ENCODE data around the gene YIPF4. TPM values are rescaled to one million over a fixed set of nuclear protein-coding genes. Genes with fewer than 3 reads are reported as not detected.

Gene YIPF4
- total and polyA plus RNA-seq, 2 of the 8 experiments (the other 6 are each of a cell fraction or from before 2014, with no cell fraction given): 2.9 to 21.4 TPM

DNA sequence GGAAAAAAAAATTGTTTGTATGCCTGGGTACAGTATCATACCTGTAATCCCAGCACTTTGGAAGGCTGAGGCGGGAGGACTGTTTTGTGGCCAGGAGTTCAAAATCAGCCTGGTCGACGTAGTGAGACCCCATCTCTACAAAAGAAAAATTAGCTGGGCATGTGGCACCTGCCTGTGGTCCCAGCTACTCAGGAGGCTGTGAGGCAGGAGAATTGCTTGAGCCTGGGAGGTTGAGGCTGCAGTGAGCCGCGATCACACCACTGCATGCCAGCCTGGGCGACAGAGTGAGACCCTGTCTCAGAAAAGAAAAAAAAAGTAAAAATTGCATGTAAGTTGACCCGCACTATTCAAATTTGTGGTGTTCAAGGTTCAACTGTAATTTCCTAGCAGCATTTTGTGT lies 32.9 kb downstream of the YIPF4 start:
- H3K79me1 ChIP-seq (ENCODE audit: low read depth, low read length): no peaks in the 10 kb centered on the region
- ChIA-PET POLR2A (ENCODE audit: partially characterized antibody) (no interaction called here), CTCF (ENCODE audit: partially characterized antibody) (interaction anchor here (0.7 kb wide), 1 partner anchor 16 kb away, joined by 3 read pairs; no protein-coding TSS in a partner anchor)
- WGBS, 2 experiments (ENCODE audit: extremely low coverage in 1 of 2, insufficient coverage in 1 of 2, insufficient read length in 1 of 2, insufficient replicate concordance in 2 of 2, low coverage in 1 of 2, low lambda C conversion rate in 2 of 2, missing lambda C conversion rate in 1 of 2): 91% methylated on average over 7 of the region's 7 CpGs; no CpG with 5 or more reads in 1 of the 2 experiments
- no peak overlapping the region for H2BK12ac ChIP-seq (ENCODE audit: low read depth, low read length)
- H3K9ac ChIP-seq (replicated peaks in 1 of 4; ENCODE audit: extremely low read depth in 1 of 4, low read depth in 3 of 4, low read length in 3 of 4): no peak overlapping the region
- DNase-seq (ENCODE audit: low read depth in 1 of 2, low spot score in 2 of 2) (no peak), FAIRE-seq (no peak)
- no peak for TF ChIP-seq SRF (IDR thresholded peaks at IDR 0.05; ENCODE audit: low read depth, low read length)
- TF ChIP-seq, protein P1, sequence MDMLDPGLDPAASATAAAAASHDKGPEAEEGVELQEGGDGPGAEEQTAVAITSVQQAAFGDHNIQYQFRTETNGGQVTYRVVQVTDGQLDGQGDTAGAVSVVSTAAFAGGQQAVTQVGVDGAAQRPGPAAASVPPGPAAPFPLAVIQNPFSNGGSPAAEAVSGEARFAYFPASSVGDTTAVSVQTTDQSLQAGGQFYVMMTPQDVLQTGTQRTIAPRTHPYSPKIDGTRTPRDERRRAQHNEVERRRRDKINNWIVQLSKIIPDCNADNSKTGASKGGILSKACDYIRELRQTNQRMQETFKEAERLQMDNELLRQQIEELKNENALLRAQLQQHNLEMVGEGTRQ (IDR thresholded peaks at IDR 0.05; ENCODE audit: low read length): no peak
- H3K4me2 ChIP-seq (ENCODE audit: insufficient read depth in 1 of 2, low read depth in 2 of 2, low read length in 2 of 2): no peak overlapping the region
- H3K56ac ChIP-seq (replicated peaks; ENCODE audit: insufficient read length, low read depth, low read length): no peak overlapping the region
- H4K8ac ChIP-seq (ENCODE audit: extremely low read depth, insufficient read depth, low read length): no peak overlapping the region
- H3K23ac ChIP-seq (ENCODE audit: insufficient read length): no peak overlapping the region
- no peaks in the 10 kb centered on the region for H3K4me1 ChIP-seq (replicated peaks in 1 of 4; ENCODE audit: control insufficient read depth in 3 of 4, insufficient read depth in 4 of 4, low read length in 3 of 4)
- H3K9me3 ChIP-seq (ENCODE audit: insufficient read depth in 2 of 2, low read depth in 1 of 2, low read length in 1 of 2): no peaks in the 10 kb centered on the region
- H2BK120ac ChIP-seq (replicated peaks; ENCODE audit: low read depth, low read length): no peak overlapping the region
- H3K4ac ChIP-seq (replicated peaks; ENCODE audit: insufficient read length, low read depth, low read length): no peak overlapping the region
- no peak overlapping the region for H4K5ac ChIP-seq (ENCODE audit: insufficient read length, low read depth, low read length)
- no peak overlapping the region for H2AK5ac ChIP-seq (ENCODE audit: low read depth, low read length)
- no peaks in the 10 kb centered on the region for H3K27me3 ChIP-seq (replicated peaks in 1 of 4; ENCODE audit: control insufficient read depth in 3 of 4, extremely low read depth in 1 of 4, insufficient read depth in 3 of 4, low read length in 3 of 4)
- no peaks in the 10 kb centered on the region for H3K23me2 ChIP-seq (ENCODE audit: low read depth, low read length)
- H4K91ac ChIP-seq (replicated peaks; ENCODE audit: insufficient read length, low read length): no peak overlapping the region
- H3K36me3 ChIP-seq (ENCODE audit: control insufficient read depth in 2 of 4, insufficient read depth in 4 of 4, low read length in 3 of 4): peaks cover 0 to 11% (median 0%) of the 10 kb centered on the region in 4 experiments; a peak in 1 of 8 replicates
- no peak overlapping the region for H3K4me3 ChIP-seq (ENCODE audit: extremely low read depth in 1 of 4, insufficient read depth in 2 of 4, low read depth in 3 of 4, low read length in 4 of 4)
- H2BK20ac ChIP-seq (ENCODE audit: low read length): no peak overlapping the region
- no peak overlapping the region for H3K14ac ChIP-seq (ENCODE audit: insufficient read length)
- no peak overlapping the region for H2BK5ac ChIP-seq (ENCODE audit: low read depth, low read length)
- H3K79me2 ChIP-seq (ENCODE audit: control insufficient read depth in 1 of 2, insufficient read depth in 2 of 2, low read length in 2 of 2): no peaks in the 10 kb centered on the region
- no peak overlapping the region for H2AFZ ChIP-seq (ENCODE audit: low read length)
- no peak overlapping the region for H2BK15ac ChIP-seq (ENCODE audit: low read length)
- H3K18ac ChIP-seq (ENCODE audit: extremely low read depth, low read length): no peak overlapping the region
- H3K27ac ChIP-seq (ENCODE audit: low read depth, low read length): no peak overlapping the region
- H4K20me1 ChIP-seq (replicated peaks in 1 of 2; ENCODE audit: control insufficient read depth in 1 of 2, insufficient read depth in 2 of 2, low read length in 2 of 2): no peaks in the 10 kb centered on the region

Data from H1 (cell line).